Aorta (tissue), 5 donors: ENCODE data around the gene COPG2. TPM values are rescaled to one million over a fixed set of nuclear protein-coding genes. Genes with fewer than 3 reads are reported as not detected.
A peak's percentile ranks its signal among the peaks of the same experiment; 100 is the strongest.

ENCODE experiments used
- ATAC-seq: fragments of 200-7000 bp; cut with Tn5 transposase; one replicate; pipeline ENCODE4 v1.9.1; 2022; ENCODE audit warnings: moderate library complexity; ENCODE audit not compliant: low FRiP score
- DNase-seq, 2 donors: peaks; one replicate each; pipeline ENCODE4 v3.0.0-alpha.2; 2020
- H3K27ac ChIP-seq, 2 donors: one replicate each; pipeline ENCODE4 v1.5.1; 2013; ENCODE audit warnings: low read length in 2 of 2, mild to moderate bottlenecking in 2 of 2, moderate library complexity in 2 of 2, control low read depth in 1 of 2, inconsistent platforms in 1 of 2, low read depth in 1 of 2
- H3K27me3 ChIP-seq, 2 donors: one replicate each; pipeline ENCODE4 v1.6.1; 2013; ENCODE audit warnings: control low read depth in 1 of 2, low read length in 1 of 2, mild to moderate bottlenecking in 1 of 2, moderate library complexity in 1 of 2; ENCODE audit not compliant: insufficient read depth in 2 of 2, control insufficient read depth in 1 of 2
- H3K36me3 ChIP-seq, 2 donors: one replicate each; pipeline ENCODE4 v1.6.1; 2013; ENCODE audit warnings: control low read depth in 1 of 2, low read length in 1 of 2, mild to moderate bottlenecking in 1 of 2; ENCODE audit not compliant: insufficient read depth in 2 of 2, control insufficient read depth in 1 of 2
- H3K4me1 ChIP-seq, 2 donors: one replicate each; pipeline ENCODE4 v1.6.1; 2013; ENCODE audit warnings: low read length in 2 of 2, control low read depth in 1 of 2, mild to moderate bottlenecking in 1 of 2, moderate library complexity in 1 of 2; ENCODE audit not compliant: insufficient read depth in 2 of 2, control insufficient read depth in 1 of 2
- H3K4me3 ChIP-seq, 2 donors: one replicate each; pipeline ENCODE4 v1.5.1; 2013; ENCODE audit warnings: low read length in 2 of 2, control low read depth in 1 of 2, mild to moderate bottlenecking in 1 of 2
- H3K9me3 ChIP-seq: one replicate; pipeline ENCODE4 v1.6.1; 2013; ENCODE audit warnings: mild to moderate bottlenecking, low read length; ENCODE audit not compliant: control insufficient read depth
- WGBS, 2 donors: extraction: QIAGEN DNeasy Blood & Tissue Kit; methylation state at CpG; one replicate each; pipeline ENCODE4 v1.1.7; 2013; 5-methylcytosine and 5-hydroxymethylcytosine counted together
- intact Hi-C, 2 donors: fragments of 100-400 bp; cut with DNase I; formaldehyde crosslinking; loops; one replicate each; pipeline versions ENCODE4 v1.14.2 to v1.15.0; 2022
- polyA plus RNA-seq, 2 donors: library from polyadenylated mRNA; stranded (reverse); fragments of 200-250 nt; gene quantifications; one replicate each; pipeline ENCODE4 v1.2.3, GENCODE V29; 2013
- total RNA-seq, 2 donors: library from RNA; stranded (reverse); fragmentation: NEBNext Ultra II Directional; extraction: Animal tissue kit (Norgen Biotek cat#: 25700); gene quantifications; one replicate each; pipeline ENCODE4 v1.2.1, GENCODE V29; 2021
- donor health status: healthy with polysubstance abuse.
- donor health status: Bipolar disorder and iron deficiency.
- donor health status: DM: no; HTN: no; CAD: no.
- donor health status: DM: no; HTN: no; CAD: no.
- donor health status: DM: yes; HTN: yes; CAD: no.

Gene COPG2
- total and polyA plus RNA-seq, 4 donors = 5.6 to 13.2 (median 9.3) TPM

DNA sequence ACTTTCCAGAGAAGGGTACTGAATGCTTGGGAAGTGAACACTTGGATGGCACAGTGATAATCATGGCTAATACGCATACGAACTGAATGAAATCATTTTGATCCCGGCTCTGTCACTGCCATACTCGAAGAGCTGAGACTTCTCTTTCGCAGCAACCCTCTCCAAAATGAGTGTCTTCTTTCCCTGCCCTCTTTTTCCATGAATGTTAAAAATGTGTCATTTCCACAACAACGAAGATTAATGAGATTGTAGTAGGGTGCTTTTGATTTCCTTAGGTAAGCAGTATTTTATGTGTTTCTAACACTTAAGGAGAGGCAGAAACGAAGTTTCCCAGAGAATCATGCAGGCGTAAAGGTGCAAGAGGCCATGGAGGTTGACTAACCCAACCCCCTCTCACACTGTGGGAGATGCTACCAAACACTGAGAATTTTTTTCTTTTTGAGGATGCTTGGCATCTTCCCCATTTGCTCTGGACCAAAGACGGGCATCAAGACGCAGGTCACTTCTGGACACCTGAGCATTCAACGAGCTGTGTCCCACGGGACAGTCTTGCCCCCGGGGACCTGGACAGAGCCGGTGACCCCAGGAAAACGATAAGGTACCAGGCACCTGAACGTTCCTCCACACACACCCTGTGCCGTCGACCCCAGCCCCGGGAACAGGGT lies 823 bp downstream of the COPG2 start:
- Histone ChIP-seq H3K4me3 (peak overlapping the region; percentile 62 to 80), H3K27ac (peak overlapping the region in 1 of 2 donors; percentile 4), H3K27me3 (no peaks in the 10 kb centered on the region), H3K36me3 (no peaks in the 10 kb centered on the region), H3K9me3 (no peaks in the 10 kb centered on the region), H3K4me1 (peaks cover 0 to 2% of the 10 kb centered on the region in 2 donors)
- intact Hi-C loops = loop anchor here in 1 of 2 donors (10.0 kb wide), 2 partner anchors 393 to 463 kb away; partner anchors contain the start of genes SSMEM1 and TMEM209
- ATAC-seq (no peak), DNase-seq (no peak)
- 3 to 7% methylated on average over 19 of the region's 19 CpGs for WGBS, 2 donors

DNA sequence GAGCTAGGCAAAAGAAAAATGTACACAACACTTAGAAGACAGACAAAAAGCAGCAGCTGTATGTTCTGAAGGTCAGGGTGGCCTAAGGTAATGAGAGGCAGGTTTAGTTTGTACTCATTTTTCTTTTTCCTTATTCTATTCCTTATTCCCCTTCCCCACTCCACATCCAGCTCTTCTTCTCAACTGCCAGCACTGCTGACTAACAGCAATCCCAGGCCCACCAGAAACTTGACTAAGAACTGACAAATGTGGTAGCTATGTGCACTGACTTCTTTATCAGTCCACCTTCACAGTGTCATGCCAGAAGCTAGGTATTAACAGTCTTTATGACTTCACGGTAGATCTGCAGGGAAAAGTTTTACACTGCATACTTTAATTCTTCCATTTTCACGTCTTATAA lies 6.1 kb downstream of the COPG2 start:
- H3K27ac ChIP-seq = no peak overlapping the region
- H3K4me1 ChIP-seq = no peaks in the 10 kb centered on the region
- H3K27me3 ChIP-seq = no peaks in the 10 kb centered on the region
- WGBS, 2 donors = 91 to 93% methylated on average over 2 of the region's 2 CpGs
- H3K9me3 ChIP-seq = no peaks in the 10 kb centered on the region
- H3K36me3 ChIP-seq = peaks cover 0 to 6% of the 10 kb centered on the region in 2 donors
- DNase-seq = no peak
- ATAC-seq = no peak
- no peak overlapping the region for H3K4me3 ChIP-seq
- intact Hi-C loops = loop anchor here in 1 of 2 donors (10.0 kb wide), 2 partner anchors 388 to 458 kb away; partner anchors contain the start of genes SSMEM1 and TMEM209

DNA sequence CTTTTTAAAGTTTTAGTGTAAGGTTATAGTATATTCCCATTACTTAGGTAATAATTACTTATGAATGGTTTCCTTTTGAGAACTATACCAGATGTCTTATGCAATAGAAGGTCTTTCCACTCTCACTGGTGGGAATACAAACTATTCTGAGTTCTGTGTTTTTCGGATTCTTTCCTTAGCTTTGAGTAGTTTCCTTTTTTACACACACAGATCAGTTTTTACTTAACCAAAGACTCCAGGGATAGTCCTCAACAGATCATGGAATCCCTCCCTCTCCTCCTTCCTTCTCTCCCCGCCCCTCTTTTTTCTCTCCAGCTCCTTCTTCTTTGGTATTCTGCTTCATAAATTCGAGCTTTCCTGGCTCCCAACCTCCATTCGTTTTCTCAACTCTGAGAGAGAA lies 13.3 kb downstream of the COPG2 start:
- 67 to 76% methylated on average over 4 of the region's 4 CpGs for WGBS, 2 donors
- Histone ChIP-seq H3K4me3 (no peak overlapping the region), H3K4me1 (no peaks in the 10 kb centered on the region), H3K27me3 (no peaks in the 10 kb centered on the region), H3K27ac (no peak overlapping the region), H3K36me3 (no peaks in the 10 kb centered on the region), H3K9me3 (no peaks in the 10 kb centered on the region)
- ATAC-seq (no peak), DNase-seq (no peak)
- intact Hi-C loops = no loop called here

DNA sequence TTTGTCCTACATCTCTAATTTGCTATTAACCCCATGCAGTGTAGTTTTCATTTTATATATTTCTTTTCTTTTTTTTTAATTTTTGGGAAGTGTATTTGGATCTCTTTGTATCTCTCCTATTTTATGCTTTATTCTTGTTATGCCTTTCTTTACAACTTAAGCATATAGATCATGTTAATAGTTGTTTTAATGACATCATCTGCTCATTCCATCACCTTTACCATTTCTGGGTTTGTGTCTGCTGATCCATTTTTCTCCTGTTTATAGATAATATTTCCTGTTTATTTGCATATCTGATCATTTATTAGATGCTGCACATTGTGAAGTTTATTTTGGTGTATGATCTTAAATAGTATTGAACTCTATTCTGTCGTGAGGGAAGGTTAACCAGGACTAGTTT lies 13.7 kb downstream of the COPG2 start:
- no peaks in the 10 kb centered on the region for H3K27me3 ChIP-seq
- WGBS, 2 donors = 74 to 88% methylated on average over 1 of the region's 1 CpG

DNA sequence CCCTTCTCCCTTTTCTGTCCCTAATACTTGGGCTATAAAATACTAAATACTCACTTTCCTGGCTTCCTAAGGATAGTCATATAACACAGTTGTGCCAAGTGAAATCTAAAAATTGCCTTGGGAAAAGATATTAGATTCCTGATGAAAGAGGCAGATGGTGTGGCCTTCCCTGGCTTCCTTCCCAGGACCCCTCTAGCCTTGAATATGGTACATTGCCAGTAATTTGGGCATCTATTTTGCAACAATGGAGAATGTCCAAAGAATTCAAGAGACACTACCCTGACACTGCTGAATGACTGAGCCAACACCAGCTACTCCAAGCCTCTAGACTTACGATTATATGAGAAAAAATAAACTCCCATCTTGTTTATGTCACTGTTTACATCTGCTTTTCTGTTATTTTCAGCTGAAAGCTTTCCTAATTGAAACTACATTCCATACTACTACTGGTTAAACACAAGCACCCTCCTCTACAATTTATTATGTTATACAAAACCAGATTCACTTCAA lies 17.9 kb downstream of the COPG2 start:
- intact Hi-C loops = no loop called here
- H3K27me3 ChIP-seq = no peaks in the 10 kb centered on the region
- no peaks in the 10 kb centered on the region for H3K4me1 ChIP-seq
- H3K4me3 ChIP-seq = no peak overlapping the region
- WGBS, 2 donors = 97 to 100% methylated on average over 1 of the region's 1 CpG
- ATAC-seq (no peak), DNase-seq (no peak)
- H3K36me3 ChIP-seq = peaks cover 2 to 3% of the 10 kb centered on the region in 2 donors
- no peaks in the 10 kb centered on the region for H3K9me3 ChIP-seq
- H3K27ac ChIP-seq = no peak overlapping the region

More for the DNA sequence above, 13.7 kb downstream of the COPG2 start:
- intact Hi-C loops = no loop called here
- H3K4me1 ChIP-seq = no peaks in the 10 kb centered on the region
- no peak overlapping the region for H3K4me3 ChIP-seq
- H3K9me3 ChIP-seq = no peaks in the 10 kb centered on the region
- H3K27ac ChIP-seq = no peak overlapping the region
- ATAC-seq = no peak
- no peak for DNase-seq
- H3K36me3 ChIP-seq = no peaks in the 10 kb centered on the region

DNA sequence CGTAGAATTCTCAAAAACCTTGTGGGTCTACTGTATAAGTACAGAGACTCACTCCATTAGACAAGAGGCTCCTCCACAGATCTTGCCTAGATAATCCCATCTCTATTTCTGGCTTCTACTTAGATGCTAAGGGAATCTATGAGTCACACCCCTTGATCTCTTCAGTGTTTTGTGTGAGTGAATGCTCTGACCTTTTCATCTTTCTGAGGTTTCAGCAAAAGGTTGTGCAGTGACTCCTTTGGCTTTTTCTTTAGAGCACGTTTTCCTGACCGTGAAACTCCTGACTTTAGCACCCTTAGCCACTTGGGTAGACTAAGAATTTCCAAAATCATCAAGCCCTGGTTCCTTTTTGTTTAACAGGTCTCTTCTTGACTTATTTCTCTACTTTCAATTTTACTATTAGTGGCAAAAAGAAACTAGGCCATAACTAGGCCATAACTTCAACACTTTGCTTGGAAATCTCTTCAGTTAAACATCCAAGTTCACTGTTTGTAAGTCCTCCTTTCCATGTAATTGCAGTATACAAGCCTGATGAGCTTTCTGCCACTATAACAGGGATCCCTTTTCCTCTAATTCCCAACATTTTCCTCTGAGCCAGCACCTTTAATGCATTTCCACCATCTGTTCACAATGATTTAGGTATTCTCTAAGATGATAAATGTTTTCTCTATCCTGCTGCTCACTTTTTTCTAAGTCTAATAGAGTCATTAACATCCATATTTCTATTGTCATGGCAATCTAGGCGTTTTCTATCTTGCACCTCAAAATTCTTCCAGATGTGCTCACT lies 19.4 kb downstream of the COPG2 start:
- intact Hi-C loops = no loop called here
- no peaks in the 10 kb centered on the region for H3K4me1 ChIP-seq
- H3K4me3 ChIP-seq = no peak overlapping the region
- 96% methylated on average over 4 of the region's 4 CpGs for WGBS, 2 donors
- no peak overlapping the region for H3K27ac ChIP-seq
- H3K36me3 ChIP-seq = peaks cover 2 to 5% of the 10 kb centered on the region in 2 donors
- H3K9me3 ChIP-seq = peaks cover 2% of the 10 kb centered on the region
- no peak for ATAC-seq
- no peaks in the 10 kb centered on the region for H3K27me3 ChIP-seq
- no peak for DNase-seq

DNA sequence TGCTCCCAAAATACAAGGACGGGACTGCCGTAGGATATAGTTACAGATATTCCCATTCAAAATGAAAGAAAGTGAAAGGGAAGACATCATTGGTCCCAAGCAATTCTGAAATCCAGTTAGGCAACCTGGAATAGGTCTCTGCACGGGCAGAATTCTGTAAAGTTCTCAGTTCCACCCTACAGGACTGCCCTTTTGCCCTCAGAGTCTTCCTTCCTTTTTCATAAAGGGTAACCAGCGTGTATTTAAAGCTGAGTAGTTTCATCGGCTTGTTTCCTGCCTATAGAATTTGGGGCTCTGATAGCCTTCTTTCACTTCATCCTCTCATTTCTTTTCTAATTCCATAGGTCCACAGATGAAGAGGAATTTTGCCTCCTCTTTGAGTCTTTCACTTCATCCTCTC lies 20.0 kb downstream of the COPG2 start:
- Histone ChIP-seq H3K9me3 (peaks cover 2% of the 10 kb centered on the region), H3K27me3 (no peaks in the 10 kb centered on the region), H3K4me3 (no peak overlapping the region), H3K36me3 (peaks cover 2 to 5% of the 10 kb centered on the region in 2 donors), H3K27ac (no peak overlapping the region), H3K4me1 (no peaks in the 10 kb centered on the region)
- intact Hi-C loops = no loop called here
- DNase-seq = no peak
- no peak for ATAC-seq
- 97 to 98% methylated on average over 5 of the region's 5 CpGs for WGBS, 2 donors

DNA sequence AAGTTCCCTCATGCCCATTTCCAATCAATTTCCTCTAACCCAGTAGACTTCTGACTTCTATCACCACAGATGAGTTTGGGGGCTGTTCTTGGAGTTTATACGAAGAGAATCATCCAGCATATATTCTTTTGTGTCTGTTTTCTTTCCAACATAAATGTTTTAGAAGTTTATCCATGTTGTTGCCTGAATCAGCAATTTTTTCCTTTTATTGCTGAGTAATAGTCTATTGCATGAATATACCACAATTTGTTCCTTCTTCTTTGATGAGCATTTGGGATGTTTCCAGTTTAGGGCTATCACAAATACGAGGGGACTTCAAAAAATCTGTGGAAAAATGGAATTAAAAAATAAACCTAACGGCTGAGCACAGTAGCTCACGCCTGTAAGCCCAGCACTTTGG lies 26.2 kb downstream of the COPG2 start:
- no peaks in the 10 kb centered on the region for H3K27me3 ChIP-seq
- WGBS, 2 donors = 97% methylated on average over 4 of the region's 4 CpGs
- H3K9me3 ChIP-seq = peaks cover 2% of the 10 kb centered on the region
- ATAC-seq (no peak), DNase-seq (no peak)
- H3K36me3 ChIP-seq = peaks cover 0 to 2% of the 10 kb centered on the region in 2 donors
- H3K4me1 ChIP-seq = no peaks in the 10 kb centered on the region
- H3K27ac ChIP-seq = no peak overlapping the region
- no peak overlapping the region for H3K4me3 ChIP-seq
- intact Hi-C loops = no loop called here
